ENCODE data around the gene CAMK2A.

Gene CAMK2A

DNA sequence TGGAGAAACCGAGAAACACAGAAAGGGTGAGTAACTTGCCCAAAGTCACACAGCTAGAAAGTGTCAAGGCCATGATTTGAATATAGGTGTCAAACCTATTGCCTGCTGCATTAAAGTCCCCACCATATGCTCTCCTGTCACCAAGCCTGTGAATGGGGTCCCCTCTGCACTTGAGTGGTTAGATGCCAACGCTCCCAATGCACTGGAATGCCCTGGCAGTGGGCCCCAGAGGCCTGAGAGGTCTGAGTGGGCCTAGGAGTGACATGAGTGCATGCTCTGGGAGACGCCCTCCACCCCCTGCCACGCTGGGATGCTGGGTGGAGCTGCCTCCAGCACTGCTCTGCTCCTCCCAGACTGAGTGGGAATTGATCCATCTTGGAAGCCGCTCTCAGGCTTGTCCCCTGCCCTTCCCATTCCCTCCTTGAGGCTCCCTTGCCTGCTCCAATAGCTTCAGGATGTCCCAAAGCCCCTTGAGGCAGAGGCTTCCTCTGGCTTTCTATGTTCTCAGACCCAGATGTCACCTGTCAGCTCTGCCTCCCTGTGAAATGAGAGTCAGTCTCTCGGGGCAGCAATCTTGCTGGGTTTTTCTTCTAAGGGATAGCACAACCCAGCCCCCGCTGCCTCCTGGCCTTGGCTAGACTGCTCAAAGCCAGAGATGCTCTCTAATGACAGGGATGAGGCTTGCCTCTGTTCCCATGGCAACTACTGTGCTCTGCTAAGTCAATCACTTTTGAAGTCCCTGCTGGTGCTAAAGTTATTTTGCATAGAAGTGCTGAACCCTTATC, 19.7 kb upstream of the CAMK2A start:
- H3K36me3 Mint-ChIP-seq (ENCODE audit: low read depth): no peaks in the 10 kb centered on the region
- H3K4me3 Mint-ChIP-seq: no peak overlapping the region
- no peaks in the 10 kb centered on the region for H3K4me1 Mint-ChIP-seq (ENCODE audit: low read depth)
- peaks cover 4% of the 10 kb centered on the region for H3K27me3 Mint-ChIP-seq
- no peak overlapping the region for H3K27ac Mint-ChIP-seq
- no peaks in the 10 kb centered on the region for H3K9me3 Mint-ChIP-seq

- H3K27me3 Mint-ChIP-seq: peaks cover 18% of the 10 kb centered on the region
- no peak overlapping the region for H3K27ac Mint-ChIP-seq
- H3K36me3 Mint-ChIP-seq (ENCODE audit: low read depth): no peaks in the 10 kb centered on the region
- no peaks in the 10 kb centered on the region for H3K9me3 Mint-ChIP-seq
- H3K4me3 Mint-ChIP-seq: no peak overlapping the region
- no peaks in the 10 kb centered on the region for H3K4me1 Mint-ChIP-seq (ENCODE audit: low read depth)
Measured at GRCh38 chr5:150307617-150308426, 18.2 kb upstream of the CAMK2A start.

DNA sequence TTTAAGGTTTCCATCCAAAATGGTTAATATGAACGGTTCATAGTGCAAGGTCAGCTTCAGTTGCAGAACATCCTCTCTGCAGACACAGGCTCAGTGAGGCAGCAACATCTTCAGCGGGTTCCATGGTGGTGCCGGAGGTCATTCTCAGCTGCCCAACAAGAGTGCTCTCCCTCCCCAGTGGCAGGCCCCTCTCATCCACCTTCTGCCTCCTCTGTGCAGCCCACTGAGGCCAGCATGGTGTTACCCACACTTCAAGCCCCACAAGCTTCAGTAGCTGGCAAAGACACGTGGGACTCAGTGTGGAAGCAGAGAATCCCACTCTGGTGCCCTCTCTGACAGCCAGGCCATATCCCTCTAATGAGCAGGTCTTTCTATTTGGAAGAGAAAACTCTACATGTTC, 17.2 kb upstream of the CAMK2A start:
- H3K27ac Mint-ChIP-seq: no peak overlapping the region
- no peaks in the 10 kb centered on the region for H3K4me1 Mint-ChIP-seq (ENCODE audit: low read depth)
- H3K36me3 Mint-ChIP-seq (ENCODE audit: low read depth): no peaks in the 10 kb centered on the region
- H3K9me3 Mint-ChIP-seq: no peaks in the 10 kb centered on the region
- peaks cover 19% of the 10 kb centered on the region for H3K27me3 Mint-ChIP-seq
- H3K4me3 Mint-ChIP-seq: no peak overlapping the region

GRCh38 chr5:150305557-150305956, 16.0 kb upstream of the CAMK2A start:
- Mint-ChIP-seq H3K36me3 (ENCODE audit: low read depth) (no peaks in the 10 kb centered on the region), H3K27ac (no peak overlapping the region), H3K4me3 (no peak overlapping the region), H3K27me3 (peaks cover 26% of the 10 kb centered on the region), H3K9me3 (no peaks in the 10 kb centered on the region), H3K4me1 (ENCODE audit: low read depth) (no peaks in the 10 kb centered on the region)

GRCh38 chr5:150305095-150305494, 15.5 kb upstream of the CAMK2A start:
- no peaks in the 10 kb centered on the region for H3K9me3 Mint-ChIP-seq
- H3K4me3 Mint-ChIP-seq: no peak overlapping the region
- no peak overlapping the region for H3K27ac Mint-ChIP-seq

GRCh38 chr5:150304481-150305081, 15.0 kb upstream of the CAMK2A start:
- no peaks in the 10 kb centered on the region for H3K36me3 Mint-ChIP-seq (ENCODE audit: low read depth)
- H3K4me3 Mint-ChIP-seq: no peak overlapping the region
- no peak overlapping the region for H3K27ac Mint-ChIP-seq
- no peaks in the 10 kb centered on the region for H3K4me1 Mint-ChIP-seq (ENCODE audit: low read depth)
- H3K9me3 Mint-ChIP-seq: no peaks in the 10 kb centered on the region
- peaks cover 26% of the 10 kb centered on the region for H3K27me3 Mint-ChIP-seq

More at GRCh38 chr5:150305095-150305494, 15.5 kb upstream of the CAMK2A start:
- Mint-ChIP-seq H3K4me1 (ENCODE audit: low read depth) (no peaks in the 10 kb centered on the region), H3K36me3 (ENCODE audit: low read depth) (no peaks in the 10 kb centered on the region), H3K27me3 (peaks cover 26% of the 10 kb centered on the region)

- H3K27me3 Mint-ChIP-seq: peaks cover 26% of the 10 kb centered on the region
- no peaks in the 10 kb centered on the region for H3K9me3 Mint-ChIP-seq
- H3K36me3 Mint-ChIP-seq (ENCODE audit: low read depth): no peaks in the 10 kb centered on the region
- H3K4me1 Mint-ChIP-seq (ENCODE audit: low read depth): no peaks in the 10 kb centered on the region
- no peak overlapping the region for H3K27ac Mint-ChIP-seq
- no peak overlapping the region for H3K4me3 Mint-ChIP-seq
Measured at GRCh38 chr5:150303660-150304386, 14.2 kb upstream of the CAMK2A start.

DNA sequence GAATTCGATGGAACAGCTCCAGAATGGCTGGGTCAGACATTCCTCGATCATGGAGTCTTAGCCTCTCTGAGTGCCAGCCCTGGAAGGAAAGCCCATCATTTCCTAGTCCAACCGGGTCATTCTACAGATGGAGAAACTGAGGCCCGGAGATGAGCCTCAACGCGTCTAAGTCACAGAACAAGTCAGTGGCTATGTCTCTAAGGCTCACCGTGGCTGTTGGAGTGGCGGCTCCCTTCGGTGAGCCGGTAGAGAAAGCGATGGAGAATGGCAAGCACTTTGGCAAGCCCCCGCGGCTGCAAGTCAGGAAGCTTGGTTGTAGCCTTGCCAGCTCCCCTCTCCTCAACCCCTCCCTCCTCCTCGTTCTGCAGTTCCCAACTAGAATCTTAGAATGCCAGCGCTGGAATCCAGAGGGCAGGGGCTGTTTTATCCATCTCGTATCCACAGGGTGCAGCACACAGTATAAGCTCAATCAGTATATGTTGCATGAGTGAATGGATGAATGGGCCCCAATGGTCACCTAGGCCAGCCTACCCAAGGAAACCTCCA, 13.6 kb upstream of the CAMK2A start:
- Mint-ChIP-seq H3K27ac (no peak overlapping the region), H3K4me1 (ENCODE audit: low read depth) (no peaks in the 10 kb centered on the region), H3K9me3 (no peaks in the 10 kb centered on the region), H3K36me3 (ENCODE audit: low read depth) (no peaks in the 10 kb centered on the region), H3K27me3 (peaks cover 26% of the 10 kb centered on the region), H3K4me3 (no peak overlapping the region)

DNA sequence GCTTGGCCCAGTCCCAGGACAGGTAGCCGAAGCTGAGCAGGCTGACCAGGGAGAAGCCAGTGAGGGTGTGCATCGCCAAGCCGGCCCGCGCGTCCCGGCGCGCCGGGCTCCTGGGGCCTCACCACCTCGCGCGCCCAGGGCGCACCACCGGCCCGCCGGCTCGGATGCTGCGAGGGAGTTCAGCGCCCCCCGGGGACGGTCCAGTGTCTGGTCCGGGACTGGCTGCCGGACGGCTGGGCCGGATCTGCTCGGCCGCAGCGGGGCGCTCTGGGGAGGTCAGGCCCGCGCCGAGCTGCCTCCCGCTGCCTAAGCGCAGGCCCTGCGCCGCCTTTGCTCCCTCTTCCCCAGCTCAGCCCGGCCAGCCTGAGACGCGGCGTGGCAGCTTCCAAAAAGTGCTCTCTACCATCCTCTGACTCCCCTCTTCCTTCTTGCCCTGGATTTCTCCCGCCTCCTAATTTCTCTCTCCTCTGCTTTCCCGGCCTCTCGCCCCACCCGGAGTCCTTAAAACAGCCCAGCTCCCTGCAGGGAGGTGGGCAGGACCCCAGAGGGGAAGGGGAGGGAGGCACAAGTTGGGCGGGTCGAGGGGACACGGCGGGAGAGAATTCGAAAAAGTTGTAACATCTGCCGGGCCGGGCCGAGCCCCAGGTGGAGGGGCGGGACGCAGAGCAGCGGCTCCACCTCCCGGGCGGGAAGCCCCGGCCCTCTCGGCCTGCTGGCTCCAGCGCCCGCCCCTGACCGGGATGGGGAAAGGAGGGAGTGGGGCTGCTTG, 12.9 kb upstream of the CAMK2A start, which contains the start of gene ARSI:
TSS of gene ARSI (minus strand) at position 605 of the 769 bp plus-strand sequence. CDS start at position 73, 532 bp downstream.
- Mint-ChIP-seq H3K9me3 (no peaks in the 10 kb centered on the region), H3K27ac (no peak within 1 kb of the TSS), H3K4me1 (ENCODE audit: low read depth) (no peaks in the 10 kb centered on the region), H3K36me3 (ENCODE audit: low read depth) (no peaks in the 10 kb centered on the region), H3K4me3 (no peak within 1 kb of the TSS), H3K27me3 (peaks cover 26% of the 10 kb centered on the region)

- no peaks in the 10 kb centered on the region for H3K9me3 Mint-ChIP-seq
- peaks cover 26% of the 10 kb centered on the region for H3K27me3 Mint-ChIP-seq
- H3K27ac Mint-ChIP-seq: no peak overlapping the region
- H3K4me3 Mint-ChIP-seq: no peak overlapping the region
- H3K4me1 Mint-ChIP-seq (ENCODE audit: low read depth): no peaks in the 10 kb centered on the region
- no peaks in the 10 kb centered on the region for H3K36me3 Mint-ChIP-seq (ENCODE audit: low read depth)
Measured at GRCh38 chr5:150301901-150302300, 12.3 kb upstream of the CAMK2A start.

- Mint-ChIP-seq H3K27me3 (peaks cover 26% of the 10 kb centered on the region), H3K36me3 (ENCODE audit: low read depth) (no peaks in the 10 kb centered on the region), H3K4me1 (ENCODE audit: low read depth) (no peaks in the 10 kb centered on the region)
Measured at GRCh38 chr5:150301170-150301505, 11.6 kb upstream of the CAMK2A start.

GRCh38 chr5:150300496-150301169, 11.1 kb upstream of the CAMK2A start:
- Mint-ChIP-seq H3K4me3 (no peak overlapping the region), H3K27ac (no peak overlapping the region), H3K36me3 (ENCODE audit: low read depth) (no peaks in the 10 kb centered on the region), H3K4me1 (ENCODE audit: low read depth) (no peaks in the 10 kb centered on the region), H3K9me3 (no peaks in the 10 kb centered on the region), H3K27me3 (peaks cover 26% of the 10 kb centered on the region)

More at GRCh38 chr5:150301170-150301505, 11.6 kb upstream of the CAMK2A start:
- no peak overlapping the region for H3K27ac Mint-ChIP-seq
- H3K9me3 Mint-ChIP-seq: no peaks in the 10 kb centered on the region
- no peak overlapping the region for H3K4me3 Mint-ChIP-seq

DNA sequence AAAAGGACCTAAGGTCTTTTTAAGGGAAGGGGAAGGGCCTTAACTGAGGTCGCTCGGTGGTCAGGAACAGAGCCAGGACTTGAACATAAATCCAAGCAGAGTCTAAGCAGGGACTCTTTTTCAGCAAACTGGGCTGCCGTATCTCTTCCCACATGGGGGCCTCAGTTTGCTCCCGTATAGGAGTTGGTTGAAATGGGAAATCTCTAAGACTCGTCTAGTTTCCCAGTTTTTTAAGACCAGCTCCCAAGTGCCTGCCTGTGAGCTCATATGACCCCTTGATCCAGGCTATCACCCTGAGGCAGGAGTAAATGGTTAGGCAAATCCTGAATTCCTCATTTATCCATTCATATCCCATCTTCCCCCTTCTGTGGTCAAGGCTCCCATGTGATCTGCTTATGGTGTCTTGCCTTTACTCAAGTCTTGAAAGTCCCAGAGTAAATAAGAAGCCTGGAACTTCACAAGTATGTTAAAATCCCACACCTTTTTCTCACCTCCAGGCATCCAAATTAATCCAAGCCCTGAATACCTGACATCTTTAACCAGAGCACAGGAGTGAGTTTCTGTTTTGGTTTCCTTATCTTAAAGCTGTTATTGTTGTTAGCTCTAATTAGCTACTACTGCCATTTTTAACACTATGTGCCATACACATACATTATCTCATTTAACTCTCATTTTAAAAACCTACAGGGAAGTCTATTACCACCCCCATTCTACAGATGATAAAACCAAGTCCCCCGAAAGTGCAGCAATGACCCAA, 10.2 kb upstream of the CAMK2A start:
- peaks cover 26% of the 10 kb centered on the region for H3K27me3 Mint-ChIP-seq
- H3K4me3 Mint-ChIP-seq: no peak overlapping the region
- no peak overlapping the region for H3K27ac Mint-ChIP-seq
- H3K4me1 Mint-ChIP-seq (ENCODE audit: low read depth): no peaks in the 10 kb centered on the region
- no peaks in the 10 kb centered on the region for H3K9me3 Mint-ChIP-seq
- no peaks in the 10 kb centered on the region for H3K36me3 Mint-ChIP-seq (ENCODE audit: low read depth)
